ENCODE results near the gene TEAD1.

TEAD1 gene

DNA sequence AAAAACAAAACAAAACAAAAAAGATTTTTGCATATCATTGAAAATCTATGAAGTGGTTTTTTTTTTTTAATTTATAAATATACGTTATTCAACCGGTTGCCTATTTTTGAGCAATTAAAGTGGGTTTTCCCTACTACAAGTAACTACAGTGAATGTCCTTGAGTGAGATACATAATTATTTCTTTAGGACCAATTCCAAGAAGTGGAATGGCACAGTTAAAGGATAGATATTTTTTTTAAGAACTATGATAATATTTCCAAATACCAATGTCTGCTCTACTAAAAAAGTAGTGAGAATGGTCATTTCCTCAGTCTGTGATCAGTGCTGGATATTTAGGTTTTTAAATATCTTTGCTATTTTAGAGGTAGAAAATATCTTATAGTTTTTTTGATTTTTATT is 118.8 kb downstream of the TEAD1 start:
- no peak for DNase-seq

DNA sequence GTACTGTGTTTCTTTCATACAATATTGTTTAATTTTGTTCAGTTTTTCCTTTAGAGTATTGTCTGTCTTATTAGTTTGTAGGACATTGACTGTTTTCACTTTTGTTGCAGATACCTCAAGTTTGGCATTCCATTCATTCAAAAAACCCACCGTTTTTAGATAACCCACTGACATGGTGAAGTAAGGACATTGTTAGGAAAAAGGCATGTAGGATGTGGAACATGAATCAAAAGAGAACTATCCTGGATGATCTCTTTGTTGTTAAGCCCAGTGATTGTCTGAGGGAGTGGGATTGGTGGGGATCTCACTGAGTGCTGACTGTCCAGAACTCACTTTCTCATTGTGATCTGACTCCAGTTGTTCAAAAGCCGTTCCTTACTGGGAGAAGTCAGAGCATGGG is 119.3 kb downstream of the TEAD1 start:
- no peak for DNase-seq

DNA sequence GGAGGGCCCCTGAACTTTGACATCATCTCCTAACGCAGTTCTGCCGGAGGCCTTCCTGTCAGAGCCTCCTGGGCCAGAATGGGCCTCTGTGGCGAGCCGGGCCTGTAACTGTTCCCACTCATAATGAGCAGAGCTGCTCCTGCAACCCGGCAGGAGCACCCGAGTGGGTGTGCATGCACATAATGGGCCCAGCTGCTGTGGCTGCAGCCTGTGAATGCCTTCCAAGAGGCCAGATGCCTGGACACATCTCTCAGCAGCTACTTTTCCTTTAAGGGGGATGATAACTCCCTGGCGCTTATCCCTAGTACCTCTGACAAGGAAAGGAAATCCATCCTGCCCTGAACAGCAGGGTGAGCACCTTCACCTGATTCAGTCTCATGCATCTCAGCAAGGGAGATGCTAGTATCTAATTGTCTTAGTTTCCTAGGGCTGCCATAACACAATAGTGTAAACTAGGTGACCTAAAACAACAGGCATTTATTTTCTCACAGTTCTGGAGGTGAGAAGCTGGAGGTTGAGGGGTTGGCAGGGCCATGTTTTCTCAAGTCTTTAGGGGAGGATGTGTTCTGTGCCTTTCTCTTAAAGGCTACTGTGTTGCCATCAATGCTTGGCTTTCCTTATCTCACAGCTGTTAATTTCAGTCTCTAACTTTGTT is 120.5 kb downstream of the TEAD1 start:
- no peak for DNase-seq

- DNase-seq, result no peak
These were observed 123.8 kb downstream of the TEAD1 start for GRCh38 chr11:12797996-12798395.

GRCh38 chr11:12798609-12799011 is 124.4 kb downstream of the TEAD1 start:
- DNase-seq, result no peak

GRCh38 chr11:12799334-12799835 is 125.2 kb downstream of the TEAD1 start:
- no peak for DNase-seq

DNA sequence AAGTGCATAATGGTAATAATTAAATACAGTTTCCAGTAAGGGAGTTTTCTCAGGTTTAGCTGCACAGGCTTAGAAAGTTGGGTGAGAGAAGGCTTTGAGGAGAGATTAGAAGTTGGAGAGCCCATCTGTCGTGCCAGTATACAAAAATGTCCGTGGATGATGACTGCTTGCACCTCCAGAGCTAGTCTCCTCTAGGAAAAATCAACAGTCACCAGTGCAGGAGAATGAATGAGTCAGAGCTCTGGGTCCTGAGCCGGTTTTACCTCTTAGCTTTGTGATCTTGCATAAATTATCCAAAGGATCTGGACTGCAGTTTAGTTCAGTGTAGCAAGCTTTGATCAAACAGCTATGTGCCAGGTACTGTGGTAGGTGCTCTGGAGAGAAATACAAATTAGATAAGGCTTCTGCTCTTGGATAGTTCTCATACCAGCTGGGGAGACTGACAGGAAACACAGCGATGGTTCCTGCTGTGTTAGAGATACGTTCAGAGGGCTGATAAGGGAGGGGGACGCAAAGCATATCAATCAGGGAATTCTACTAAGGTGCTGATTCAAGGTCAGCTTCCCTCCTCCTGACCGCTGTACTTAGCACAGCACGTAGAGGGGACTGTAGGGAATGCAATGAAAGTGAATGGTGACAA is 125.9 kb downstream of the TEAD1 start:
- DNase-seq, result no peak

DNA sequence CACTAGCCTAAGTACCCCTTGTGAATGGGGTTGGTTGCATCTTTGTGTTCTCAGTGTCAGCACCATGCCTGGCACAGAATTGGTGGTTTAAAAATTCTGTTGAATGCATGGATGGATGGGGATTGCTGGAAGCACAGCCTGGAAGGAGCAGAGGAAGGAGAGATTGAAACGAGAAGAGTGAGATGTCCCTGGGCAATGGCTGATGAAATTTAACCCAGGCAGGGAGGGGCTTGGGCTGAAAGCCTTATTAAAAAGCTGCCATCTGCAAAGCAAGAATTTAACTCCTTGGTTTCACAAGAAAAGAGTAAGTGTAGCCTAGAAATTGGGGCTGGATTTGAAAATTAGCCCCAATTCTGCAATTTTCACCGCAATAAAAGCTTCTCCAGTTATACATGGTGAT is 126.7 kb downstream of the TEAD1 start:
- DNase-seq, result no peak

- no peak for DNase-seq
These were observed 127.8 kb downstream of the TEAD1 start for GRCh38 chr11:12801976-12802375.

- no peak for DNase-seq
These were observed 128.3 kb downstream of the TEAD1 start for GRCh38 chr11:12802418-12803085.

DNA sequence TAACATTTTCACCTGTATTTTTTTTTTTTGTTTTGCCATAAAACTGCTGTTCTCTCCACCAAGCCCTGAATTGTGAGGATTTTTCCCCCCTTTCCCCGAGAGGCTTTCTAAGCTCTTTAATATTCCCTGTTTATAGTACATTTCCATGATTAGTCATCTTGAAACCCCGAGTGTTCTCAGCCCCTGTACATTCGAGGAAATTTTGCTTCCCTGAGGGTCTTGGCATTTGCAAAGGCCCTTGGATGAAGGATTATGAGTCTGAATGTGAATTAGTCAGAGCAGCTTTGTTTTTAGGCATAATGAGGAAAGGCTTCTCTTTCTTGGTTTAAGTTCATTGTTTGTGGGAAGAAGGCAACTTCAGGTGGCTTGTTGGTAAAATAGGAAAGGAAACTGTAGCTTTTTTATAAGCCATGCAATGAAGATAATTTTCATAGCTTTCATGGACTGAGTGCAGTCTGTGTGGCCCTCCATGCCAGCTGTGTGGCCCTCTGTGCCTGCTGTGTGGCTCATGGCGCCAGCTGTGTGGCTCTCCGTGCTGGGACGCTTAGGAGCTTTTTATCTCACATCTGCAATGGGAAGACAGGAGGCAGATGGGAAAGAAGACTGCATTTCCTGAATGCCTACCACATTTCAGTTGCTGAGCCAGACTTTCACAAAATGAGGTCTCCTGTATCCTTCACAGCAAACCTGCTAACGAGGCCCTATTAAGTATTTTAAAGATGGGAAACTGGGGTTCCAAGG is 129.0 kb downstream of the TEAD1 start:
- DNase-seq, result no peak

DNA sequence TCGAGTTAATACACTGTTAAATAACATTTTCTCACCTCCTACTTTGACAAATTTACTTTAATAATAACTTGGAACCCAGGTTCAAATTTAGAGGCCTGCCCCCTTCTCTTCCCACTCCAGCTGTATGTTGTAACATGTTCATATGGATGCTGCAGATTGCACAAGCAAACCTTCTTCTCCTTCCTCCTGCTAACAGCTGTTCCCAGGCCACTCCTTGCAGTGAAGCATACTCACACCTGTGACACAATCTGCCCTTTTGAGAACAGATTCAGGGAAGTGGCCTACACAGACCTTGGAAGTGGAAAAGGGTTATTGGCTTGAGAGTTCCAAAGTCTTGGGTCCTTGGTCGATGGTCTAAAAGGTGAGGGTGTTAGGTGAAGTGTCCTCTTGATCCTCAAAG is 131.9 kb downstream of the TEAD1 start:
- no peak for DNase-seq

DNA sequence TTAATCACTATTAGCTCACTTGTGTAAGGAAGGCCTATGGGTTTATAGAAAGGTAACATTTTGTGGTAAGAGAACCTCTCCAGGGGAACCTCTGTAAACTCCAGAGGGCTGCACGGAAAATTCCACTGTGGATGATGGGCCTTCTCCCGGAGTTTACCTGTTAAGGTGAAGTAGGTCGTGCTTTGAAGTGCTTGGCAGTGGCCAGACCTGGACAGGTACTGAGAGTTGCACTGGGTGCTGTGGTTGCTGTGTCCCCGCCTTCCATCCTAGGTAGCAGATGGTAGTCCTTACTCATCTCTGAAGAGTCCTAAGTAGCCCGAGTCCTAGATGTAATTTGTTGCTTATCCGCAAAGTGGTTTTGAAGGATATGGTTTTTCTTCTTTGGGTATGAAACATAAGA is 133.4 kb downstream of the TEAD1 start:
- no peak for DNase-seq

- DNase-seq, result no peak
These were observed 134.3 kb downstream of the TEAD1 start for GRCh38 chr11:12808519-12808918.

DNA sequence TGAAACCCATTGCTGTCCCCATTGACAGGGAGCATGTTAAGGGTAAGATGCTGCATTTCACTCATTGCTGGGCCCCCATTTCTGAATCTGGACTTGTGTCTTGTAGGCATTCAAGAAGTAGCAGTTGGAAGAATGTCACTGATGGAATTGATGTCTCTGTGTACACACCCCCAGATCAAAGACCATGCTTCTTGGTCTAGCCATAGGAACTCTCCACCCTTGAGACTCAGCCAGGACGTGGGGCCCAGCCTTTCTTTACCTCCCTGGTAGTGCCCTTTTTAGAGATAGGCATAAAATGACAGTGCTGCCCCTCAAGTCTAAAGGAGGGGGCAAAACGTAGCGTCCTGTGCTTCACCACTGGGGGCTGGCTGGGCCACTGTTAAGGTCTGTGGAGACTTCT is 135.1 kb downstream of the TEAD1 start:
- DNase-seq, result no peak

DNA sequence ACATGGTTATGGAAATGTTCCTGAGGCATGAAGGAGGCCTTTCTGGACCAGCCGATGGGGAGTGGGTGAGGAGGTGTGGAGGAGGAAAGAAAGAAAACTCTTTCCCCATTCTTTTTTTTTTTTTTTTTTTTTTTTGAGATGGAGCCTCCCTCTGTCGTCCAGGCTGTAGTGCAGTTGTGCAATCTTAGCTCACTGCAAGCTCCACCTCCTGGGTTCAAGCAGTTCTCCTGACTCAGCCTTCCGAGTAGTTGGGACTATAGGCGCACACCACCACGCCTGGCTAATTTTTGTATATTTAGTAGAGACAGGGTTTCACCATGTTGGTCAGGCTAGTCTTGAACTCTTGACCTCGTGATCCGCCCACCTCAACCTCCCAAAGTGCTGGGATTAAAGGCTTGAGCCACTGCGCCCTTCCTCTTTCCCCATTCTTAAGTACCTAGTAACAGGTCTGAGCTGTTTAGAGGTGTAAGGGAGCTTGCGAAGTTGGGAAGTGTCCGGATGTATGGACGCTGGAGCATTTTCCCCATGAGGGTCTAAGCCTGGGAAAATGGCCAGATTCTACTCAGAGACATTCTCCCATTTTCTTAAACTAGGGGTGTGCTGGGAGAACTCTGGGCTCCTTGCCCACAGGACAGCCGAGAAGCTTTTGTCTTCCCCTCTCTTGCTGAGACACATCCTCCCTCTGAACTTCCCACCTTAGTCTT is 135.8 kb downstream of the TEAD1 start:
- no peak for DNase-seq

DNA sequence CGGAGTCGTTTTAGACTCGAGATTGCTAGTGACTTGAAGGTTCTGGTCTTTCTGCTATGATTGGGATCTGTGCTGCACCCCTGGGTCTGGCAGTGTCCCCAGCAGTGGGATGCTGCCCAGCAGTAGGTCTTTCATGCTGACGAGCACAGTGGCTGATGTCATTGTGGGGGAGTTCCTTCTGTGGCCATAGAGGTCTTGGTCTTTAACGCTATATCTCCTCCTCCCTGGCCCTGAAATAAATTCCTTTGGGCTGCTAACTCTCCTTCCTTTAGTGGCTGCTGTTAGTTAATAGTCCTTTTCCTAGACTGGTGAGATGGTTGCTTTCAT is 136.3 kb downstream of the TEAD1 start:
- no peak for DNase-seq

DNA sequence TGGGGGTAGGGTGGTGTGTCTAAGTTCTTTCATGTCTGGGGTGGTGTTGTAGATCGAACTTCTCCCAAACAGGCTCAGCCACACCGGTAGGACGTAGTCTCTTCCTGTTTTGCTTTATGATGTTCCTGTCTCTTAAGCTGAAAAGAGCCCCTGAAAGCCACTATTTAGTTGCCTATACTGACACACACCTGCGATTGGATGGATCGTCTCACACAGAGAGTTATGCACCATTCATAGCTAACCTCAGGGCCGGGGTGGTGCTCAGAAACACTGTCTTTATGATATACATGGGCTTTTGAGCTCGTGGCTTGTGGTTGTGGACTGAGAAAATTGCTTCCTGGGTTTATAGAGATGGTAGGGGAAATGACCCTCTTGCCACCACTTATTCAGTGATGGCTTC is 137.6 kb downstream of the TEAD1 start:
- DNase-seq, result no peak

GRCh38 chr11:12812849-12813248 is 138.6 kb downstream of the TEAD1 start:
- DNase-seq, result no peak

DNA sequence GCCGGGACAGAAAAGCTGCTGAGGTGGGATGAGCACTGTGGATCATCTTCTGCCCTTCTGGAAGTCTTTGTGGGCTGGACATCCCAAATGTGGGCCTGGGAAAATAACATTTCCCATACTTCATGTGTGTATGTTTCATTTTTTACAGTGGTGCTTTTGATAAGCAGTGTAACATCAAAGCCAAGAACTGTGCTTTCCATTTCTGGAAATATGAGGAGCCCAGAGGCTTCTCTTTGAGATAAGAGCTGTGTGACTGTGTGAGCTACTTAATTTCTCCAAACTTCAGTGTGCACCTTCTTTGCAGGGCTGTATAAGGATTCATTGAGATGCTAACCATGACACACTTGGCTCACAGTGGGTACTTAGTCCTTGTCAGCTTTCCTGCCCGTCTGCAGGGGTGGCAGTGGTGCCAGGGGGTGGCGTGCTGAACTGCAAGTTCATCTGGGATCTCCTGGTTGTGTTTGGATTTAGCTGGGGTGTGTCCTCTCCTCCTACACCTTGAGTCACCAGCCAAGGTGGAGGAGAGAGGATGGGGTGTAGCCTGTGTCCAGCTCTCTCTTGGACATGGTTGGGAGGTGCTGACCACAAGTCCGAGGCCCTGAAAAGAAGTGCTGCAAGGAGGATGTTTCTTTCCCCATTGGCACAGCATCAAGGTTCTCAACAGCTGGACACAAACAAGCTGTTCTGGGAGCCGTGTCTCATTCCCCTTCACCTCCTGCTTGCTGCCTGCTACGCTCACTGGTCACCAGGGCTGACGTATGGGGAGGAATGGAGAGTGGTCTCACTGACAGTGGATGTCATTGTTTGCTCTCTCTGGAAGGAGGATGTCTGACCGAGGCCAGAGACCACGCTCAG is 139.4 kb downstream of the TEAD1 start:
- DNase-seq, result no peak

DNA sequence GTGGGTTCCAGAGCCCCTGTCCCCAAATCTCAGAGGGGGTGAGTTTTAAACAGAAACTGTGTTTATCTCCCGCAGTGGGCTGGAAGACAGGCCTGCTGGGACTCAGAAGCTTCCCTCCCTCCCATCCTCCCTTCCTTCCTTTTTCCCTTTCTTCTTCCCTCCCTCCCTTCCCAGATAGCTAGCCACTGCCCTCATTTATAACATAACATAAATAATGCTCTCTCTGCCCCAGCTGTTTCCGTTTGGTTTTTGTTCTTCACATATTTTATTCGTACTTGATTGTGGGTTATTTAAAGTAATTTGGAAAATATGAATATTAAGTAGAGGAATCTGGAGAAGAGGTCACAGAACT is 140.9 kb downstream of the TEAD1 start:
- no peak for DNase-seq

DNA sequence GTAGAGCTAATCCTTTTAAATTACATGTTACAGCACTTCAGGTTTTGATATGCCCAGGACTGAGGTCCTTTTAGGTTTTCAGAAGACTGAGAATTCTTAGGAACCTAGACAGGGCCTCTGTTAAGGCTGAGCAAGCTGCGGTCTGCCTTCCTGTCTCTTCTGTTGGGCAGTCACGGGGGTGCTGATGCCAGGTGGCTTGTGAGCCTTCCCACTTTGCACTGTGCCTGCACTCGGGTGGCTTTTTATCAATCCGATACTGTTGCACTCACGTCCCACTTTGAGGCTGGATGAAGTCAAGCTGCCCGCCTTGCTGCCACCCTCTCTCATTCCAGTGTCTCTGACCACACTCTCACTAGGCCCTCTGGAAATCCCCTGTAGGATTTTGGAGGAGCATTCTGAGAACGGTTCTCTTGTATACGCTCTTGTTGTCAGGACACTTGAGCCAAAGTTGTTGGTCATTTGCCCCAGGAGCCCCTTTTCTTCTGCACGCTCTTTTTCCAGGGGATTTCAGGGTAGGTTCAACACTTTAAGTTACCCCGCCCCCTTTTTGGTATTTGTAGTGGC is 141.8 kb downstream of the TEAD1 start:
- DNase-seq, result no peak

All from CD4-positive, alpha-beta T cell treated with Interleukin-17A for 1 hour (primary cell).